Stimulated activated CD4-positive, alpha-beta T cell treated with anti-CD3 and anti-CD28 coated beads, TNF-alpha, amount 100 ng/mL, for 1 hour (primary cell): ENCODE data around the gene CCDC122.
"Not testable (repeated sequence)": the region's sequence is repeated elsewhere in the genome, so short reads cannot be mapped to it uniquely, and the experiment has no call there.

Experiments used
- DNase-seq, 3 donors: peaks; one replicate each; pipeline ENCODE4 v3.0.0-alpha.2; 2020; ENCODE audit warnings: low read depth in 3 of 3, low spot score in 1 of 3

Gene CCDC122

GRCh38 chr13:43877326-43877725, 2.2 kb downstream of the CCDC122 start:
- DNase-seq: no peak

DNA sequence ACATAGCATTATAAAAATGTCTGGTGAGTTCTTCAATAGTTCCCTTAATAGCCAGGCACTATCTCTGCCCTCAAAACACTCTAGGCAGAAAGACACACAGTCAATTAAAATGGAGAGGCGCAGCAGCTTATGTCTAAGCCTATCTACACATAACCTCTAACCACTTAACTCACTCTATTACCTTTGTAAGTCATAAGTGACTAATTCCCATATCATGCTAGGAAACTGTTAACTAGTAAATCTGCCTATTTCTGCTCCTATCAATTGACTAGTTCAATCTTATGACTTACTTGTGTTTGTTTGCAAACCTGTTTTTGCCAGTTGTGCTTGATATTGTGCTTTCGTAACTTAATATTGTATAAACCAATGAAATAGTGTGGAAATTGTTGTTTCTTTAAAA, 3.2 kb downstream of the CCDC122 start:
- no peak for DNase-seq

- DNase-seq: no peak
Observed at GRCh38 chr13:43874504-43875092, 4.9 kb downstream of the CCDC122 start.

DNA sequence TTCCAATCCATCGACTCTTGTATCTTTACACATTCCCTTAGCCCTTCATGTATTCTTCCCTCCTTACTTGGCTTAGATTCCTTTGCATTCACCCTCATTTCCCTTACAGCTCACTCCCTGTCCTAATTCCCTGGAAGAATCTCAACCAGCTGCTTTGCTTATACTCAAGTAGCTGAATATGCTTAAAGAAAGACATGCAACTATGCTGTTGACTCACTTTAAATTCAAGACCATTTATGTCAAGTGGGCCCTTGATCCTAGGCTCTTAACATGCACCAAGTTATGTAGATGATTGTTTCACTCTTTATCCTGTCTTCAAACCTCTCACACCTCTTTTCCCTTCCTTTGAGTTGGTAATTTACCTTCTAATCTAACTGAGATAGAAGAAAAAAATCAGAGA, 7.4 kb downstream of the CCDC122 start:
- no peak for DNase-seq

DNA sequence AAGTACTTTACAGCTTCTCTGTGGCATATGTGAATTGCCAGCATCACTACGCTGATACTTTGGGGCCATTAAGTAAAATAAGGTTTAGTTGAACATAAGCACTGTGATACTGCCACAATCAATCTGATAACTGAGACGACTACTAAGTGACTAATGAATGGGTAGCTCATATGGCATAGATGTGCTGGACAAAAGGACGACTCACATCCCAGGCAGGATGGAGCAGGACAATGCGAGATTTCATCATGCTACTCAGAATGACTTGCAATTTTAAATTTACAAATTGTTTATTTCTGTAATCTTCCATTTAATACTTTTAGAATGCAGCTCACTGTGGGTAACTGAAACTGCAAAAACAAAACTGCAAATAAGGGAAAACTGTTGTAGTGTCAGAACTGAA, 13.6 kb downstream of the CCDC122 start:
- DNase-seq: no peak

DNA sequence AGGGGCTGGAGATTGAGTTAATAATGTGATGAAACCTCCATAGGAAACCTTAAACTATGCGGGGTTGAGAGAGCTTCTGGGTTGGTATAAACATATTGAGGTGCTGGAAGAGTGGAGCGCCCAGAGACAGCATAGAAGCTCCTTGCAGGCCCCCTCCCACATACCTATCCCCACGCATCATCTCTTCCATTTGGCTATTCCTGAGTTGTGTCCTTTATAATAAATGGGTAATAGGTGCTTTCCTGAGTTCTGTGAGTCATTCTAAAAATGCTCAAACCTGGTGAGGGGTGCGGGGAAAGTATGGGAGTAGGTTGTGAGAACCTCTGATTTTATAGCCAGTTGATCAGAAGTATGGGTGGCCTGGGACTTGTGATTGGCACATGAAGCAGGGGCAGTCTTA, 14.6 kb downstream of the CCDC122 start:
- no peak for DNase-seq

DNA sequence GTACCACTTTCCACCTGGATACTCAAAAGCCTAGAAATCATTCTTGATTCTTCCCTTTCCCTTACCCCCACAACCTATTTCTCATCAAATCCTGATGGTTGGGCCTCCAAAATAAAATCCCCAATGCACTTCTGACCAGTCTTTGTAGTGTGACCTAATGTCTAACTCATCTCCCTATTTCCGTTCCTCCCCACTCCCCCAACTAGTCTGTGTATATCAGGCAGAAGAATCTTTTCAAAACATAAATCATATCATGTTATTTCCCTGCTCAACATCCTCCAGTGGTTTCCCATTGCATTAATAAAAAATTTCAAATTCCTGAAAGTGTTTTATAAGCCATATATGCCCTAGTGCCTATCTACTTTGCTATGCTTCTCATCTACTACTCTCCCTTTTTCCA, 17.7 kb downstream of the CCDC122 start:
- DNase-seq: no peak

DNA sequence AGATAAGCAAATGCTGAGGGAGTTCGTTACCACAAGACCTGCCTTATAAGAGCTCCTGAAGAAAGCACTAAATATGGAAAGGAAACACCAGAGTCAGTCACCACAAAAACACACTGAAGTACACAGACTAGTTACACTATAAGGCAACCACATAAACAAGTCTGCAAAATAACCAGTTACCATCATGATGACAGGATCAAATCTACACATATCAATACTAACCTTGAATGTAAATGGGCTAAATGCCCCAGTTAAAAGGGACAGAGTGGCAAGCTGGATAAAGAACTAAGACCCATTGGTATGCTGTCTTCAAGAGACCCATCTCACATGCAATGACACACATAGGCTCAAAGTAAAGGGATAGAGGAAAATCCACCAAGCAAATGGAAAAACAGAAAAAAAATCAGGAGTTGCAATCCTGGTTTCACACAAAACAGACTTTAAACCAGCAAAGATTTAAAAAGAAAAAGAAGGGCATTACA, 26.6 kb downstream of the CCDC122 start:
- DNase-seq: no peak

DNA sequence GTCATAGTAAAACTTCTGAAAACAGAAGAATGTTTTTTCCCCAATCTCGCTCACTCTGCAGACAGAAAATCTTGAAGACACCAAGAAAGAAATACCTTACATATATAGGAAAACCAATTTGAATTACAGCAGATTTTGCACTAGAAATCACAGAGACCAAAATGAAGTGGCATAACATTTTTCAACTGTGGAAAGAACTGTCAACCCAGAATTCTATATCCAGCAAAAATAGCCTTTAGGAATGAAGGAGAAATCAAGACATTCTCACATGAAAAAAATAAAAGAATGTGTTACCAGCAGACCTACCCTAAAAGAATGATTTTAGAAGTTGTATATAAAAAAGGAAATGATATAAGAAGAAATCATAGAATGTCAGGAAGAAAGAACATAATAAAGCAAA, 28.7 kb downstream of the CCDC122 start:
- DNase-seq: no peak

DNA sequence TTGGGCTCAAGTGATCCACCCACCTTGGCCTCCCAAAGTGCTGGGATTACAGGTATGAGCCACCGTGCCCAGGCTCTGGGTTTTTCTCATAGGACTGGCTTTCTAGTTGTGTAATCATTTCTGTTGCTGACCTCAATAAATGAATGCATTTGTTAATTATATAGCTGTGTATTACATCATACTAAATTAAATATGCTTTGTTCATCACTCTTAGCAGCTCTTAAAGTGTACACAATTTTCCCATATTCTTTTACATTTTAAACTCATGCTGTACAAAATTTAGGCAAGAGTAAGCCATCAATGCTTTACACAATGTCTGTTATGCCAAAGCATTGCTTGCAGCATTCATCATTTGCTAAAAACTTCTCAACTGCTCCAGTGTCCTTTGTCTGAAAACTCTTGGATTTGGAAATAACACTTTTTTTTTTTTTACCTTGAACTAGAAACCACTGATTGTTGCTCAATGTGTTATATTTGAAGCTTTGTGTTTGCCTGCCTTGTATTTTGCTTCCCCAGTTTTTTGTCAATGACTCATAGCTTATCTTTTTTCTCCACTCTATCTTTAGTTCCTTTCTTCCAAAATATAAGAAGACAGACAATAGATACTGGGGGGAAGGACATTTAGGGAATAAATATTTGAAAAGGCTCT, 31.4 kb downstream of the CCDC122 start:
- no peak for DNase-seq

DNA sequence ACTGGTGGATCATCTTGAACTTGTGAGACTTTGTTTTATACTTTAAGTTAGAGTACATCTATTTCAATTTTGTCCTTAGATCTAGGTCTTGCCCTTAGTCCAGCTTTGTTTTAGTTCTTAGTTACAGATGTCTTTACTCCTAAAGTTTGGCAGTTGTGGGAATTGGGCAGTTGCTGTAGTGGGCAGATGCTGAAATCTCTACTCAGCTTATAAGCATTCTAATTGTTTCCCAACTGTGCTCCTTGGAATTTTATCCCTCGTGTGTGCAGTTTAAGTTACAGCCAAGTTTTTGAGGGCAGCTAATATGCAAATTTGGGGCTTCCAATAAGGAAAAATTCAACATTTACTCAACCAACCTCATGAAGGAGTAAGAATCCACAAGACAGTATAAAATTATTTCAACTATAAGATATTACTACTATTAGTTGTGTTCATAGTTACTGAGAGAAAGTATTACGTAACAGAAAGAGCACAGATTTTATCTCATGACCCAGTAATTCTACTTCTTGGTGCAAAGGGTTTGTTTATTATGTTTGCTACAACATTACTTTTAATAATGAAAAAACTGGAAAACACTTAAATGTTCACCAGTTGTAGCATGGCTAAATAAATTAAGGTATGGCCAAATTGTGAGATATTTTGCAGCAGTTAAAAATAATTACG, 32.9 kb downstream of the CCDC122 start:
- DNase-seq: no peak

DNA sequence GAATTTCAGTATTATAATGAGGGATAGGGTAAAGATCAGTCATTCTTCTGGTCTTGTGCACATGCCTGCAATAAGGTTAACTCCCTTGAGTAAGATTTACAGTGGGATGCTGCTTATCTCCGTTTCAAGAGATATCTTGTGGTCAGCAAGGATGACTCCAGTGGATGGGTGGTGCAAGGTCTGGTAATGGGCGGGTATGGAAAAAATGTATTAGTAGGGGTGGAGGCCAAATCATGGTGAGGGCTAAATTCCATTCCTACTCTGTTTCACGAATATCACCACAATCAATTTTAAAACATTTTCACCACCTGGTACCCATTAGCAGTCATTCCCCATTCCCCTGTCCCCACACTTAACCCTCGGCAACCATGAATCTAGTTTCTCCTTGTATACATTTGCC, 40.6 kb downstream of the CCDC122 start:
- DNase-seq: no peak

DNA sequence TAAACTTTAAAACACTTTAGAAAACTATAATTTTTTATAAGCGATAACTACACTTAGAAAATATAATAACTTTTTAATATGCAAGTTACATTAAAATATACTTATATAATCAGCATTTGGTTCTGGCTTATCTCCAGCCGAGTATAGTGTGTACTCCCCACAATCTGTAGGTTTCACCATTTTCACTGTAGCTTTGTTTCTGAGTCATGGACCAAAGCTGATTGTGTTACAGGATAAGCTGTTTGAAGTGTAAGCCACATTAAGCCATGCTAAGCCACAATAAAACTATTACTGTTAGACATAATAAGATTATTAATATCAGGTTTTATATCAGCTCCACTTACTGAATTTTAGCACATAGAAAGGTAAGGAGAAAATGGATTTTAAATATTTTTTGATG, 43.8 kb downstream of the CCDC122 start:
- DNase-seq: no peak

DNA sequence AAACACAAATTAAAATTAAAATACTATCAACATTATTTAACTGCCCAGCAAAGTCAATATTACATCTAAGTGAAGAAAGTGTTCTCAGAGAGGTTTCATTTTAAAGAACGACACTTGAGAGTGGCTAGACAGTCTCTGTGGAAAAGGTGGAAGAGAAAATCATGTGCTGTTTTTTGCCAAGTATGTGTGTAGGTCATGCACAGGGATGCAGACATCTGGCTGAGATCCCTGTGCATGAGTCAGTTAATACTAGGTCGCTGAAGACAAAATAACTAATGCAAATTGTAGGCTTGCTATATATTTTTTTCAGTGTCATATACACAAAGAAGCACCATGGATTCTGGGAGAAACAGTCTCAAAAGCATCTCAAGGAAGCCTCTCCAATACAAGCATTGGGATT, 48.5 kb downstream of the CCDC122 start:
- no peak for DNase-seq

DNA sequence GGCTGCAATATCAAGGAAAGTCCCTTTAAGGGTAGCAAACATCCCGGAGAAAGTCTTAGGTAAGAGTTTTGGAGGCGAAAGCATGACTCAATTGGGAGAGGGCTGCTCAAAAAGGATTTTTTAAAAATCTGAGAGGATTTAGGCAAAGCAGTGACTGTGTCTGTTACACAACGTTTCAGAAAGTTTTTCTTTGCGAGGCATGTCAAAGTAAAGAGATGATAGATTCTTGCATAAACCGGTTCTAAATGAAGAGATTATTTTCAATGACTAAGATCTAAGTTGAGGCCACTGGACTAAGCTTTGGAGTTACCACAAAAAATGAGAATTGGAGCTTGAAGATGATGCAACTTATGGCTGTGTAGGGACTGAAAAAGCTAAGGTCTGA, 49.1 kb downstream of the CCDC122 start:
- no peak for DNase-seq

DNA sequence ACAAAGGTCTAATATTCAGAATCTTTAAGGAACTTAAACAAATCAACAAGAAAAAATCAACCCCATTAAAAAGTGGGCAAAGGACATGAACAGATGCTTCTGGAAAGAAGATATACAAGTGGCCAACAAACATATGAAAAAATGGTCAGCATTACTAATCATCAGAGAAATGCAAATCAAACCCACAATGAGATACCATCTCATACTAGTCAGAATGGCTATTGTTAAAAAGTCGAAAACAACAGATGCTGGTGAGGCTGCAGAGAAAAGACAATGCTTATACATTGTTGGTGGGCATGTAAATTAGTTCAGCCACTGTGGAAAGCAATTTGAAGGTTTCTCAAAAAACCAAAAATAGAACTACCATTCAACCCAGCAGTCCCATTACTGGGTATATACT, 54.9 kb downstream of the CCDC122 start:
- not testable (repeated sequence) for DNase-seq

DNA sequence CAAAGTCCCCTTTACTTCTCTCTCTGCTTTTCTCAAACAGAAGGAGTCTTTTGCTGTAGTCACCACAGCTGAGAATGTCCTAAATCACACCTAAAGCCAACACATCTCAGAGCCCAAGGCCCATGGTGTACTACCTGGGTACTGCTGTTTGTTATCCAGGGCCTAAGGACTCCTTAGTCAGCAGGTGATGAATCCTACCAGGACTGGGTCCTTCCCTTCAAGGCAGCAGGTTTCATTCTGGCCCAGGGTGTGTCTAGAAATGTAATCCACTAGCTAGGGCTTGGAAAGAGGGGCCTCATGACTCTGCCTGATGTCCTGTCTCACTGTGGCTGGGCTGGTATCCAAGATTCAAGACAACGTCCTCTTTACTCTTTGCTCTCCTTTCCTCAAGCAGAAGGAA, 56.6 kb downstream of the CCDC122 start:
- no peak for DNase-seq

DNA sequence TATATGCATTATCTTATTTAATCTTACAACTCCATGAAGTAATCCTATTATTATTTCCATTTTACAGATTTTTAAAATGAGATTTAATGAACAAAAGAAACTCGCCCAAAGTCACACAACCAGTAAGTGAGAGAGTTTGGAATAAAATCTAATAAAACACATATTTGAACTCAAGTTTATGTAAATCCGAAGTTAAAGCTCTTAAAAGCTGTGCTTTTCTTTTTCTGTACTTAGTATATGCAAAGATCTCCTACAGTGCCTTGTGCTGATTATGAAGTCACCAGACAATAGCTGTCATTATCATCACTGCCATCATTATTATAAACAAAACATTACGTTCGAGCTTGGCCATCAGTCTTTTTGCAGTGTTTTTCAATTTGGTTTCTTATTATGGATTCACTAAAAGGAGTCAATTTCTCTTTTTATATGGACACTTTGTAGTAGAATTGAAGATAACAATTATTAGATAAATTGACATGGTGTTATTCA, 63.1 kb downstream of the CCDC122 start:
- no peak for DNase-seq

GRCh38 chr13:43815204-43815603, 64.3 kb downstream of the CCDC122 start:
- DNase-seq: no peak

GRCh38 chr13:43808676-43809075, 70.9 kb downstream of the CCDC122 start:
- no peak for DNase-seq

- no peak for DNase-seq
Observed at GRCh38 chr13:43805681-43806128, 73.8 kb downstream of the CCDC122 start.

DNA sequence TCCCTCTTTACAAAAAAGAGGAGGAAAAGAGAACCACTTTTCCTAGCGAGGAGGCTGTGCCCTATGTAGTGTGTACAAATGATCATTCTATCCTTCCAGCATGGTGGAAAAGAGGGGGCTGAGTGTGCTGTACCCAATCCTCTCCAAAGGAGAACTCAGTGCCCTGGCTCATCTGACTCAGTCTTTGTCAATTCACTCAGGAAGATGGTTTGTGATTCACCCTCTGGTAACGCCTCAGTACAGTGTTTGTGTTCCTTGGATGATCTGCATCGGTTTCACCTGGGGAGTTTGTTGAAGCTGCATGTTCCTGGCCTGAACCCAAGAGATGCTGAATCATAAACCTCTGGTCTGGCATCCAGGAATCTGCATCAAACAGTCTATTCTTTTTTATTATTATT, 74.5 kb downstream of the CCDC122 start:
- no peak for DNase-seq
